ENCODE results near the gene MYO7A.

The MYO7A gene

DNA sequence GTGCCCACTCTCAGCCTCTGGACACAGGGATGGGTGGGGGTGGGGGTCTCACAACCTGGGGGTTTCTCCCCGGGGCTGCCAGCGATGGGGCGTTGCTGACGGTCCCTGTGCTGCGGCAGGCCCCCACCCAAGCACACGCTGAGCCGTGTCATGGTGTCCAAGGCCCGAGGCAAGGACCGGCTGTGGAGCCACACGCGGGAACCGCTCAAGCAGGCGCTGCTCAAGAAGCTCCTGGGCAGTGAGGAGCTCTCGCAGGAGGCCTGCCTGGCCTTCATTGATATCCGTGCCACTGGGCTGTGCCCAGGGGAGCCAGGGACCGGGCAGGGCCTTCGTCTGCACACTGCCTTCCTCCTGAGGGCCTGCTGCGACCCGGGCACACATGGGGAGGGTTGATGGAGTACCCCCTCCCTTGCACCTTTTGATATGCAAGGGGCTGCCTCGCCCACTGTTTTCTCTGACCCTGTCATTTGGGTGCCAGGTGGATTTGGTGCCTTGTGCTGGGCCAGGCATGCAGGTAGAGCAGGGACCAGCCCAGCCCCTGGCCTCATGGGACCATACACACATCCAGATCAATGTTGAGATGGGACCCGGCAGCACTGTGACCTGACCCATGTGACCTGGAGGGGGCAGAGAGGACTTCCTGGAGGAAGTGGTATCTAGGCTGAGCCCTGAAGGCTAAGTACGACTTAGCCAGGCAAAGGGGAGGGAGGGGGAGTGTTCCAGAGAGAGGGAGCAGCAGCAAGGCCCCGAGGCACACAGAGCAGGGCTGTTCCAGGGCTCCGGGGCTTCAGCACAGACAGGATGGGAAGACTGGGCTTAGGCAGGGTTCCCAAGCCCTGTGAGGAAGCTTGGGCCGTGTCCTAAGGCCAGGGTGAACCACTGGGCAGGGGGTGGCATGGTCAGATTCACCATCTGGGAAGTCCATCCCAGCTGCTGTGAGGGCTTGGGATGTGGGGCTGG is 75.2 kb downstream of the MYO7A start:
- DNase-seq, result no peak

DNA sequence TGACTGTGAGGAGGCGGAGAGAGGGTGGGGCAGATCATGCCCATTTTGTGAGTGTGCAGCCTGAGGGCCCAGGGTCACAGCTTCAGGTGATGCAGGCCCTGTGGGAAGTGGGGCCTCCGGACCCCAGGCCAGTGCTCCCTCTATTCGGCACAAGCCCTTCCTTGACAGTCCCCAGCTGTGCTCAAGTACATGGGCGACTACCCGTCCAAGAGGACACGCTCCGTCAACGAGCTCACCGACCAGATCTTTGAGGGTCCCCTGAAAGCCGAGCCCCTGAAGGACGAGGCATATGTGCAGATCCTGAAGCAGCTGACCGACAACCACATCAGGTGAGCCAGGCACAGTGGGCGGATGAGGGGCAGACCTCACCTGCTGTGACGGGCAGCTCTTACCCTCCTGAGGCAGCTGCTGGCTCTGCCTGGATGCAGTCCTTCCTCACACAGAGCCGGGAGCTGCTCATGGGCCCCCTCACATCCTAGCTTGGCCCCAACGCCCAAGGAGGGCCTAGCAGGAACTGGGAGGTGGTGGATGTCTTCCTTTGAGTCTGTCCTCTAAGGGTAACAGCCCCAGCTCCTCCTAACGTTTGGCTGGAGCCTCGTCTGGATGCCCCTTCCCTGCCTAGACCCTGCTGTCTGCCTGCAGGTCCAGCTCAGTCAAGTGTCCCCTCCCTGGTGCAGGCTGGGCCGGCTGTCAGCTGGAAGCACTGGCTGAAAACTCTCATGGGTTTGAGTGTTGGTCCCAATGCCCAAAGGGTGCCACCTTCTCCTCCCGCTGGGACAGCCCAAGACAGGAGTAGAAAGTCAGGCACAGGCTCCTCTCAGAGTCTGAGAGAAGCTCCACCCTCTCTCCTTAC is 76.1 kb downstream of the MYO7A start:
- no peak for DNase-seq

DNA sequence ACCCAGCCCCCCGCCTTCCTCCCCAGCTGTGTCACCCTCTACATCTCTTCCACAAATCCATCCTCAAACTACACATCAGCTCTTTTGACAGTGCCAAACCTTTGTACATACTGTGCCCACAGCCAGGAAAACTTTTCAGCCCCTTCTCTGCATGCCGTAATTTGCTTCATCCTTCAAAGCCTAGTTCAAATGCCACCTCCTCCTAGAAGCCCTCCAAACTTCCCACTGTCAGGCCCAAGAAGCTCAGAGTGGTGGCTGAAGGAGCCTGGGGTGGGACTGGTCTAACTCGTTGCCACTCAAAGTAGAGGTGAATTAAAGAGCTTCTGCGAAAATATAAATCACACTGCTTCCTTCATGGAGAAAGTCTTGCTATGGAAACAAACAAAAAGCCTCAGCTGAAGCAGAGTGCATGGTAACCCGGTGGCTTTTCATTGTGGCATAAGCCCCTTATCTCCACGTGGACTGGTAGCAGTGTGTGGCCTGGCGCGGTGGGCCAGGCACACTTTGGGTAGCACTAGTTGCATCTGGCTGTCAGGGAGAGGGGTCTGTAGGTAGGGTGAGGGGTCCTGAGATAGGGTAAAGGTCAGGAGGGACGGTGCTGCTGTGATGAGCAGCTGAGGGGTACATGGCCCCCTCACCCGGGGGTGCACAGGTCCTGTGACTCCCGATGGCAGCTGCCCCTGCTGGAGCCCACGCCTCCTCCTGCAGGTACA is 76.9 kb downstream of the MYO7A start:
- no peak for DNase-seq

DNA sequence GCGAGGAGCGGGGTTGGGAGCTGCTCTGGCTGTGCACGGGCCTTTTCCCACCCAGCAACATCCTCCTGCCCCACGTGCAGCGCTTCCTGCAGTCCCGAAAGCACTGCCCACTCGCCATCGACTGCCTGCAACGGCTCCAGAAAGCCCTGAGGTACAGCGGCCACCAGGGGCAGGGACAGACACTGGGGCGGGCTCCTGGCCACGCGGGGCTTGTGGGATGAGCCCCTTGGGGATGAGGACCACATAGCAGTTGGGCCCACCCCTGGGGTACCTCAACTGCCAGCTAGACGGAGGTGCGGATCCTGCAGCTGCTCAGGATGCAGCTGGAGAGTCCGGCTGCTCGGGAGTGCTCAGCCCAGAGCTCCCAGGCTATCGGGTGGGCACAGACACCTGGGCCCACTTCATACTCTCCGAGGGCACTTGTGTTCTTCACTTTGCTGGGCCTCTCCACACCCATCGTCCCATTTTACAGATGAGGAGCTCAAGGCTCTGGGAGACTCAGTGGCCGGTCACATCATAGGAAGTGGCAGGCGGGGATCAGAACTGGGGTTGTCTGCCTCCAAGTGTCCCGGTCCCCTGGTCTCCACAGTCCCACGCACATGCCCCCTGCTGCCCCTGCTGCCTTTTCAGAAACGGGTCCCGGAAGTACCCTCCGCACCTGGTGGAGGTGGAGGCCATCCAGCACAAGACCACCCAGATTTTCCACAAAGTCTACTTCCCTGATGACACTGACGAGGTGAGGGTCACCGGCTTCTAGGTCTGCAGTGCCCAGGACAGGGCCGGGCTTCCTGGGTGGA is 77.6 kb downstream of the MYO7A start:
- DNase-seq, result no peak

DNA sequence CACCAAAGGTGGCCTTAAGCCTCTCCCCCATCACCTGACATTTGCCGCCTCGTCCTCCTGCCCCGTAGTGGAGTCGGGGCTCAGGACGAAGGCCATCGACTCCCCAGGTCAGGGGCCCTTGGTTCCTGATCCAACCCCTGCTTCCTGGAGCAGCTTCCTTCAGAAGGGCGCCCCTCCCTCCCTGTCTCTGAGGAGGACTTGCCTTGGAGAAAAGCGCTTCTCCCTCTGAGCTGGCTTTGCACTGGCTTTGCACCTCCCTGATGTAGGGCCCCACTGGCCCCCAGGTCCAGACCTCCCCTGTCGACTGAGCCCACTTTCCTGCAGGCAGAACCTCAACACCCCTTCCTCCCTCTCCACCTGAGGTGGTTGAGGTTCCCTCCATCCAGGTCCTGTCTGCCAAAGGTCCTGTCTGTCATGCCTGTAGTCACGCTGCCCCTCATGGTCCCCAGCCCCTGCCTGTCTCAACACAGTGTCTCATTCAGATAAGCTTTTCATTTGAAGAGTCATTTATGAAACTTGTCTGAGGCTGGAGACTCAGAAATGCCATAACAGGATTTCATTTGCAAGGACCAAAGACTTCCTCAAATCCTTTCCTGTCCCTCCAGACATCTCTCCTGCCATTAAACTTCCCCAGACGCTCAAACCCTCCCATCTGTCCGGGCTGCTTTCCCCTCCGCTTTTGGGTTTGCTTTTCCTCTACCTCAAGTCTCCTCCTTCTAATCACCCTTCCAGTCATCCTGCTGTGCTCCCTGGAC is 78.4 kb downstream of the MYO7A start:
- no peak for DNase-seq

DNA sequence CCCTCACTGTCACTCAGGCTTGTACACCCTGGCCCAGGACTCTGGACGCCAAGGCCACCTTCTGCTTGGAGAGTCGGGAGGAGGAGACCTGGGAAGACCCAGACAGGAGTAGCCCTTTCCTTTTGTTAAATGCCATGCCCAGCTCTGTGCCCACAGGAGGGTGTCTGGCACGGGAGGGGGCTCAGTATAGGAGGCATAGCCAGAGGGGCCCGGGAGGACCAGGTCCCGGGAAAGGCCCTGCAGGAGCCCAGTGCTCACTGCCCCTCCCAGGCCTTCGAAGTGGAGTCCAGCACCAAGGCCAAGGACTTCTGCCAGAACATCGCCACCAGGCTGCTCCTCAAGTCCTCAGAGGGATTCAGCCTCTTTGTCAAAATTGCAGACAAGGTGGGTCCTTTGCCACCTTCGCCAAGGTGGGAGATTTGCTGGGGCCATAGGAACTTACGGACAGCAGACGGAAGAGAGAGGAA is 79.0 kb downstream of the MYO7A start:
- no peak for DNase-seq

DNA sequence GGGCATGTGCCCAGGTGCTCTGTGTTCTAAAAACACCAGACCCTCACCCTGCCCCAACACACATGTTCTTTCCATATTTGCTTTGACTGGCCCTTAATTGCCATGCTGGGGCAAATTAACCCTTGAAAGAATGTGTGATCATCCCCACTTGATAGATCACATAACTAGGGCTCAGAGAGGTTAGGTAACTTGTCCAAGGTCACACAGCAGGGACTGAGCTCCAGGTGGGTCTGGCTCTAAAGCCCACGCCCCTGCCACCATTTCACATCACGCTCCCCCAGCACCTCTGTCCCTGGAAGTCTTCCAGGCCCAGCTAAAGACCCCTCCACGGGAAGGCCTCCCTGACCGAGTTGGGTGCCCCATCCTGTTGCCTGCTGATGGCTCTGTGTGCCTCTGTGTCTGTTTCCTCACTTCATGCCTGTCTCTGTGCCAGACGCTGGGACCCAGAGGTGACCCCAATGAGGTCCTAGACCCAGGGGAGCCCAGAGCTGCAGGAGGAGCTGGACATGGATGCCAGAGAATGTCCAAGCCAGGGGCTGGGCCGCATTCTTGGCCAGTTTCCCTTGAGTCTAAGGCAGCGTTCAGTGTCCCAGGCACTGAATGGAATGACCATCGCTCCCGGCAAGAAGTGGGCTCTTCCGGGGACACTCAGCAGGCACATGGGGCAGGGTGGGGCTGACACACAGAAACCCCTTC is 79.7 kb downstream of the MYO7A start:
- no peak for DNase-seq

DNA sequence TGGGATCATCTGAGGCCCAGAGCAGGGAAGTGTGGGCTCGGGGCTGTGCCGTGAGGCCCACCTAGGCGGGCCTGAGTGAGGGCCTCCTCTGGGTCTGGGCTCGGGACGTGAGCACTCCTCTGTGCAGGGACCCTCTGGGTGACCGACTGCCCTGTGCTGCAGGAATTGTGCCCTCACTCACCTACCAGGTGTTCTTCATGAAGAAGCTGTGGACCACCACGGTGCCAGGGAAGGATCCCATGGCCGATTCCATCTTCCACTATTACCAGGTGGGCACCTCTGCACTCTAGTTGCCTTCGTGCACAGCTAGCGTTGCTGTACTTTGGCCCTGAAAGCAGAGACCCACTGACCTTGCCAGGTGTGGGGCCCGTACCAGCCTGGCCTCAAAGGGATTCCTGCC is 80.5 kb downstream of the MYO7A start:
- no peak for DNase-seq

DNA sequence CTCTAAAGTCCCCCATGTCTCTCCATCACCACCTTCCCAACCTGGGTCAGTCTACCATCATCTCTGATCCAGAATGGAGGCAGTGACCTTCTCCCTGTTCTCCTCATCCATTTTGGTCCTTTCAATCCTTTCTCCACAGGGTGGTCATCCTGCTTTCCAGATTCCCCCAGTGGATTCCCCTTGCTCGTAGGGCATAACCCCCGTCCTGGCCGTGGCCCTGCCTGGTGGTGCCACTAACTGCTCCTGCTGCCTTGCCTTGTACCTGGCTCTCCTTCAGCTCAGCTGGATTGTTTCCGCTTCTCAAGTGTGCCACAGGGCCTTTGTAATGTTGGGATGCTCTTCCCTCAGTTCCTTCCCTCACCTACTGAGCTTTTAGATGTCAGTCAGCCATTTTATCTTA is 81.6 kb downstream of the MYO7A start:
- DNase-seq, result no peak

DNA sequence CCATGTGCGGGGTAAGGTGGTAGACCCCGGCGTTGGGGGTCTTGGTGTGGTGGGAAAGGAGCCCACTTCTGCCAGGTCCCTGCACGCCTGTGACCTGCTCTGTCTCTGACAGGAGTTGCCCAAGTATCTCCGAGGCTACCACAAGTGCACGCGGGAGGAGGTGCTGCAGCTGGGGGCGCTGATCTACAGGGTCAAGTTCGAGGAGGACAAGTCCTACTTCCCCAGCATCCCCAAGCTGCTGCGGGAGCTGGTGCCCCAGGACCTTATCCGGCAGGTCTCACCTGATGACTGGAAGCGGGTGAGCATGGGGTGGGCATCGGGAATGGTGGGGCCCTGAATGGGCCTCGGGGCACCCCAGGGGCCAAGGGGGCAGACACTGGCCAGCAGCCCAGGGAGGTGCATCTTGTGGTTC is 83.0 kb downstream of the MYO7A start:
- DNase-seq, result no peak

DNA sequence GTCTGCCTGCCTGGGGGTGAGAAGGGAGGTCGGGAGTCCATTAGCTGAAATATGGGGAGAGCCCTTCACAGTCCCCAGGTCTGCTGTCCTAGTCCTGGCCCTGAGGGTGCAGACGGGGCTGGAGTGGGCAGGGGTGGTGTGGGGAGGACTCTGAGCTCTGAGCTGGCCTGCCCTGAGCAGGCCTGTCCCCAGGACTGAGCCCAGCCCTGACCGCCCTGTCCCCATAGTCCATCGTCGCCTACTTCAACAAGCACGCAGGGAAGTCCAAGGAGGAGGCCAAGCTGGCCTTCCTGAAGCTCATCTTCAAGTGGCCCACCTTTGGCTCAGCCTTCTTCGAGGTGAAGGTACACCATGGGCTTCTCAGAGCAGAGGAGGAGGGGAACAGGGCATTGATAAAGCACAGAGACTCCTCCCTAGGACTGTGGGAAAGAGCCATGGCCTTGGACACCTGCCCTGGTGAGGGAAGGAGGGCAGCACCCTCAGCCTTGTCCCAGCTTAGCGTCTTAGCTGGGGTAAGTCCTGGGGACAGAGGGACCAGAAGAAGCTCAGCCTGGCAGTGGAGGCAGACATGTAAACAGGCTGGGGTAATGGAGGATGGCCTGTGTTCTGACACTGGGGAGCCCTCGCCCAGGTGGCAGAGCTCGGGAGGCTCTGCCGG is 83.7 kb downstream of the MYO7A start:
- no peak for DNase-seq

DNA sequence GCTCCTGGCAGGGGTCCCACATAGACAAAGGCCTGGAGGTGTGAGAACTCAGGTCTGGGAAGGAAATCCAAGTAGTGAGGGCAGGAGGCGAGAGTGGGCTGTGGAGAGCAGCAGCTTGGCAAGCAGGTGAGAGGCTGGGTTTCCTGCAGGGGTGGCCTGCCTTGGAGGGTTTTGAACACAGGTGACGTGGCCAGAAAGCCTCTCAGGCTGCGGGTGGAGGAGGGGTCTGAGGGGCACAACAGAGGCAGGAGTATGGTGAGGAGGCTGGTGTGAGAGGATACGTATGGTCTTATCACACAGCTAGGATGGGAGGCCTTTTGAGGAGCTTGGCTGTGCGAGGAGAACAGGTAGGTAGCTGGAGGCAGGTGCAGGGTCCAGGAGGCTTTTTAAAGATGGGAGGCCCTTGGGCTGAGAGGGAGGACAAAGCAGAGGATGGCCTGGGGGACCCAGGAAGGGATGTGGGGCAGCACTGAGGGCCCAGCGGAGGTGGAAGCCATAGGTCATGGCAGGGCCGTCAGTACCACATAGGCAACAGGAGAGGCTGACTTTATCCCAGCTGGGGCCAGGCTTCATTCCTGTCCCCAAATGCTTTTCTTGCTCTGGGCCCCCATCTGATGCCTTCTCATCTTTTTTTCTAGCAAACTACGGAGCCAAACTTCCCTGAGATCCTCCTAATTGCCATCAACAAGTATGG is 84.4 kb downstream of the MYO7A start:
- DNase-seq, result no peak

DNA sequence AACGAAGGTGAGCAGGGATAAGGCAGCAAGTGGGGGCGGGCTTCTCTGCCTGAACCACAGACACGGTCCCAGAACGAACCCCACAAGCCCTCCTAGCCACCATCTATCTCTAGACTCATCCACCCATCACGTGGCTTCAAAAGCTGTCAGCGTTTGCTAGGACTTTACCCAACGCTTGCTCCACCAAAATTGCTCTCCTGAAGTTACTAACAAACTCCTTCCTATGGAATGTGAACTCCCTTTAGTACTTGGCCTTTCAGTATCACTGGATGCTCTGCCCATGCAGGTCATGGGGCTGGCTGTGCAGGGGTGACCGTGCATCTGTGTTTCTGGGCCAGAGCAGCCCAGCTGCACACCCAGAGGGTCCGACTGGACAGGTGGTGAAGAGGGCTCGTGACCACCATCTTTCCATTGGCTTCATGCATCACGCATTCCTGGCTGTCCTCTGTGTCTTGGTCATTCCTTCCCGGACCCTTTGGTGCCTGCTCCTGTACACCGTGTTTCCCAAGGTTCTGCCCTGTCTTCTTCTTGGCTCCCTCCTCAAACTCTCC is 85.1 kb downstream of the MYO7A start:
- DNase-seq, result no peak

DNA sequence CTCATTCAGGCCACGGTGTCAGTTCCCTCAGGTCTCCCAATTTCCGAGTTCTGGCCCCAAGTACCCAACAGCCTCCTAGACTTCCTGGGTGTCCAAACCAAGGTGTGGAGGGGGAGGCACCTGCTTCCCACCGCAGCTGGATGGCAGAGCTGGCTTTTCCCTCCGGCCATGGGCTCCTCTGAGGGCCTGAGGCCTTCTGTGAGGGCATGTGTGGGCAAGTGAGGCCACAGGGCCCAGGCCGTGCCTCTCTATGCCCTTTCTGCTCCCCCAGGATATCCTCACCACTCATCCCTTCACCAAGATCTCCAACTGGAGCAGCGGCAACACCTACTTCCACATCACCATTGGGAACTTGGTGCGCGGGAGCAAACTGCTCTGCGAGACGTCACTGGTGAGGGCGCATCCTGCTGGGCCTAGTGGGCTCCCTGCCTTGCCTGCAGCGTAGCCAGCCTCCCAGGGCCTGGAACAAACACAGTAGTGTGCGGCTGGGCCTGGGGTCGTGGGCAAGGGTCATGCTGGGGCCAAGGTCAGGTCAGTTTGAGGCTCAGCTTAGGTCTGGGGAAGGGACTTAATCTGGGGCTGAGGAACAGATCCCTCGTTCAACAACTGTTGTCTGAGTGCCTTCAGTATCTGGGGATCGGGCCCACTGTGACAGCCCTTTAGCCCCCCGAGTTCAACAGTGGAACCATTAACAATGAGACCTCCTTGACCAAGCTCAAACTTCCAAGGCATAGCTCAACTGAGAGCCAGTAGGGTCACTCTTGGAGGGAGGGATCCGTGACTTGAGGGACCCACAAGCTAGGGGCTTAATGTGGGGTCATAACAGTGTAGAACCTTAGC is 85.8 kb downstream of the MYO7A start:
- no peak for DNase-seq

DNA sequence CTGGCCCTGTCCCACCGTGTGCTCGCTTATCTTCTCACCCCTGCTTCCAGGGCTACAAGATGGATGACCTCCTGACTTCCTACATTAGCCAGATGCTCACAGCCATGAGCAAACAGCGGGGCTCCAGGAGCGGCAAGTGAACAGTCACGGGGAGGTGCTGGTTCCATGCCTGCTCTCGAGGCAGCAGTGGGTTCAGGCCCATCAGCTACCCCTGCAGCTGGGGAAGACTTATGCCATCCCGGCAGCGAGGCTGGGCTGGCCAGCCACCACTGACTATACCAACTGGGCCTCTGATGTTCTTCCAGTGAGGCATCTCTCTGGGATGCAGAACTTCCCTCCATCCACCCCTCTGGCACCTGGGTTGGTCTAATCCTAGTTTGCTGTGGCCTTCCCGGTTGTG is 86.5 kb downstream of the MYO7A start:
- DNase-seq, result no peak

DNA sequence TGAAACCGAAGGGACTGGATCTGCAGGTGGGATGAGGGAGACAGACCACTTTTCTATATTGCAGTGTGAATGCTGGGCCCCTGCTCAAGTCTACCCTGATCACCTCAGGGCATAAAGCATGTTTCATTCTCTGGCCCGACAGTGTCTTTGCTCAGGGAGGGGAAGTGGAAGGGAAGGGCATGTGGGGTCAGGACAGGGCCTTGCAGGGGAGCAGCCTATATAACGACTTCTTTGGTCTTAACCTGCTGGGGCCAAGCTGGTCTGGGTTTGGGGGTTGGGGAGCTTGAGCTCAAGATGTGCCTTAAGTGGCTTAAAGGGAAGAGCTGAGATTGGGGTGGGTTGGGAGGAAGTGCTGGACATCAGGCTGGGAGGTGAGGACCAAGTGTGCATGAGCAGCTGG is 87.1 kb downstream of the MYO7A start:
- no peak for DNase-seq

DNA sequence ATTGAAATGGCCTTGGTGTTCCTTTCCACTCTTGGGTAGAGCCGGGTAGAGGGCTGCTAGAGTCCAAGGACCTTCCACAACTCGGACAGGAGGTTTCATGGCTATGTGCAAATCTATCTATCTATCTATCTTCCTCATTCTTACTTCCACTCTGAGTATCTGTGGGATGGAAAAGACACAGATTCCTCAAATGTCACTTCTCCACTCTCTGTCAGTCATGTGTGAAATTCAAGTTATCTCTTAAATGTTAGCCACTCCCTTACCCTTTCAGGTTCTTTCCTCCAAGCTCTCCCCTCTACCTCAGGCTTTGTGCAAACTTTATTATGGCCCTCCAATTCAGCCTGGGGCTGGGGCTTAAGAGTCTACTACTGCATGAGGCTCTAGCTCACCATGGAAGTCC is 89.1 kb downstream of the MYO7A start:
- no peak for DNase-seq

DNA sequence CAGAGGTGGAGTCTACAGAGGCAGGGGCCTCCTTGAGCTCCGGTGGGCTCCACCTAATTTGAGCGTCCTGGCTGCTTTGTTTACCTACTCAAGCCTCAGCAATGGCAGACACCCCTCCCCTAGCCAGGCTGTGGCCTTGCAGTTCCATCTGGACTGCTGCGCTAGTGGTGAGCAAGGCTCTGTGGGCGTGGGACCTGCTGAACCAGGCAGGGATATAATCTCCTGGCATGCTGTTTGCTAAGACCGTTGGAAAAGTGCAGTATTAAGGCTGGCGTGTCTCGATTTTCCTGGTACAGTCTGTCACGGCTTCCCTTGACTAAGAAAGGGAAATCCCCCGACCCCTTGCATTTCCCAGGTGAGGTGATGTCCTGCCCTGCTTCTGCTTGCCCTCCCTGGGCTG is 95.8 kb downstream of the MYO7A start:
- no peak for DNase-seq
